Measurements from ENCODE around the gene TMEM260.

The TMEM260 gene

GRCh38 chr14:56552615-56553014, 27.0 kb upstream of the TMEM260 start:
- no peaks in the 10 kb centered on the region for H4K20me1 ChIP-seq (ENCODE audit: insufficient read depth, low read length, poor library complexity, severe bottlenecking)
- peak; percentile 28; the same call in 1 of the 2 replicates for TF ChIP-seq CTCF (conservative IDR thresholded peaks at IDR 0.05; ENCODE audit: low read length)
- TF ChIP-seq EZH2phosphoT487 (IDR thresholded peaks at IDR 0.05; ENCODE audit: borderline replicate concordance): no peak
- no peaks in the 10 kb centered on the region for H3K27me3 ChIP-seq (ENCODE audit: insufficient read depth, low read length, poor library complexity, severe bottlenecking)
- H3K4me1 ChIP-seq (ENCODE audit: insufficient read depth, low read length, poor library complexity, severe bottlenecking): peaks cover 14% of the 10 kb centered on the region
- H3K9me2 ChIP-seq (replicated peaks; ENCODE audit: low read depth, low read length): no peaks in the 10 kb centered on the region
- no peaks in the 10 kb centered on the region for H3K9me3 ChIP-seq (ENCODE audit: insufficient read depth, low read depth, low read length)
- no peak overlapping the region for H3K4me3 ChIP-seq (ENCODE audit: low read length, poor library complexity, severe bottlenecking)
- no peaks in the 10 kb centered on the region for H3K79me2 ChIP-seq (ENCODE audit: insufficient read depth, low read length)
- no peaks in the 10 kb centered on the region for H3K36me3 ChIP-seq (ENCODE audit: insufficient read depth, low read length)
- no peak overlapping the region for H3K4me2 ChIP-seq (ENCODE audit: low read depth, low read length, poor library complexity, severe bottlenecking)
- no peaks in the 10 kb centered on the region for H3F3A ChIP-seq (ENCODE audit: low read depth)
- no peak overlapping the region for H3K9ac ChIP-seq (ENCODE audit: low read depth, low read length, poor library complexity, severe bottlenecking)
- no peak overlapping the region for H2AFZ ChIP-seq (ENCODE audit: low read length)

- Histone ChIP-seq H4K20me1 (ENCODE audit: insufficient read depth, low read length, poor library complexity, severe bottlenecking) (no peaks in the 10 kb centered on the region), H3K4me3 (ENCODE audit: low read length, poor library complexity, severe bottlenecking) (no peak overlapping the region), H3K27me3 (ENCODE audit: insufficient read depth, low read length, poor library complexity, severe bottlenecking) (no peaks in the 10 kb centered on the region), H3K4me2 (ENCODE audit: low read depth, low read length, poor library complexity, severe bottlenecking) (no peak overlapping the region), H3K9ac (ENCODE audit: low read depth, low read length, poor library complexity, severe bottlenecking) (no peak overlapping the region), H2AFZ (ENCODE audit: low read length) (no peak overlapping the region), H3K4me1 (ENCODE audit: insufficient read depth, low read length, poor library complexity, severe bottlenecking) (peaks cover 11% of the 10 kb centered on the region), H3K79me2 (ENCODE audit: insufficient read depth, low read length) (no peaks in the 10 kb centered on the region), H3K9me3 (ENCODE audit: insufficient read depth, low read depth, low read length) (no peaks in the 10 kb centered on the region), H3F3A (ENCODE audit: low read depth) (no peaks in the 10 kb centered on the region), H3K9me2 (replicated peaks; ENCODE audit: low read depth, low read length) (no peaks in the 10 kb centered on the region), H3K36me3 (ENCODE audit: insufficient read depth, low read length) (no peaks in the 10 kb centered on the region)
- TF ChIP-seq CTCF (conservative IDR thresholded peaks at IDR 0.05; ENCODE audit: low read length) (no peak), EZH2phosphoT487 (IDR thresholded peaks at IDR 0.05; ENCODE audit: borderline replicate concordance) (no peak)
Observed at GRCh38 chr14:56554301-56554700, 25.3 kb upstream of the TMEM260 start.

GRCh38 chr14:56555921-56556570, 23.6 kb upstream of the TMEM260 start:
- Histone ChIP-seq H3F3A (ENCODE audit: low read depth) (no peaks in the 10 kb centered on the region), H3K79me2 (ENCODE audit: insufficient read depth, low read length) (no peaks in the 10 kb centered on the region), H3K27me3 (ENCODE audit: insufficient read depth, low read length, poor library complexity, severe bottlenecking) (no peaks in the 10 kb centered on the region), H3K9me2 (replicated peaks; ENCODE audit: low read depth, low read length) (no peaks in the 10 kb centered on the region), H3K36me3 (ENCODE audit: insufficient read depth, low read length) (no peaks in the 10 kb centered on the region), H2AFZ (ENCODE audit: low read length) (no peak overlapping the region), H3K9me3 (ENCODE audit: insufficient read depth, low read depth, low read length) (no peaks in the 10 kb centered on the region), H3K9ac (ENCODE audit: low read depth, low read length, poor library complexity, severe bottlenecking) (no peak overlapping the region), H3K4me1 (ENCODE audit: insufficient read depth, low read length, poor library complexity, severe bottlenecking) (peaks cover 3% of the 10 kb centered on the region), H4K20me1 (ENCODE audit: insufficient read depth, low read length, poor library complexity, severe bottlenecking) (no peaks in the 10 kb centered on the region), H3K4me3 (ENCODE audit: low read length, poor library complexity, severe bottlenecking) (no peak overlapping the region), H3K4me2 (ENCODE audit: low read depth, low read length, poor library complexity, severe bottlenecking) (no peak overlapping the region)
- peak; percentile 78 for TF ChIP-seq CTCF (conservative IDR thresholded peaks at IDR 0.05; ENCODE audit: low read length)
- no peak for TF ChIP-seq EZH2phosphoT487 (IDR thresholded peaks at IDR 0.05; ENCODE audit: borderline replicate concordance)
